ENCODE data around the gene ENDOV.
A peak's percentile ranks its signal among the peaks of the same experiment; 100 is the strongest.

Gene ENDOV

GRCh38 chr17:80472996-80473395, 58.0 kb downstream of the ENDOV start:
- no peak for DNase-seq

- no peak for DNase-seq
Observed at GRCh38 chr17:80473701-80474100, 58.7 kb downstream of the ENDOV start.

GRCh38 chr17:80474231-80474960, 59.4 kb downstream of the ENDOV start:
- peak; percentile 16 for DNase-seq

- no peak for DNase-seq
Observed at GRCh38 chr17:80474961-80475909, 60.3 kb downstream of the ENDOV start.

GRCh38 chr17:80475910-80476876, 61.2 kb downstream of the ENDOV start, which contains the start of gene NPTX1:
TSS of gene NPTX1 (minus strand) at chr17:80476607. CDS start at chr17:80476446, 161 bp downstream.
- no peak for DNase-seq

- no peak for DNase-seq
Observed at GRCh38 chr17:80476877-80477646, 62.1 kb downstream of the ENDOV start.

- no peak for DNase-seq
Observed at GRCh38 chr17:80477647-80478478, 62.9 kb downstream of the ENDOV start.

- no peak for DNase-seq
Observed at GRCh38 chr17:80478487-80479245, 63.7 kb downstream of the ENDOV start.

- no peak for DNase-seq
Observed at GRCh38 chr17:80479246-80479566, 64.2 kb downstream of the ENDOV start.

GRCh38 chr17:80480248-80480647, 65.3 kb downstream of the ENDOV start:
- no peak for DNase-seq

- DNase-seq = no peak
Observed at GRCh38 chr17:80481284-80482057, 66.5 kb downstream of the ENDOV start.

GRCh38 chr17:80482058-80482318, 67.0 kb downstream of the ENDOV start:
- no peak for DNase-seq

GRCh38 chr17:80482555-80483308, 67.8 kb downstream of the ENDOV start:
- DNase-seq = no peak

GRCh38 chr17:80485846-80486245, 70.9 kb downstream of the ENDOV start:
- peak; percentile 2 for DNase-seq

GRCh38 chr17:80486692-80487091, 71.7 kb downstream of the ENDOV start:
- no peak for DNase-seq

GRCh38 chr17:80487511-80487910, 72.5 kb downstream of the ENDOV start:
- no peak for DNase-seq
